Heart right ventricle (tissue), 16 donors: ENCODE data around the gene SMCHD1. TPM values are rescaled to one million over a fixed set of nuclear protein-coding genes. Genes with fewer than 3 reads are reported as not detected.

Experiments used
- ATAC-seq, 8 donors: fragments of 200-7000 bp; cut with Tn5 transposase; one replicate each; pipeline ENCODE4 v1.9.1; 2020; ENCODE audit warnings: mild to moderate bottlenecking in 8 of 8, moderate library complexity in 8 of 8, moderate number of reproducible peaks in 1 of 8
- DNase-seq, 2 donors: peaks; one replicate each; pipeline ENCODE4 v3.0.0-alpha.2; 2020
- H3K27ac ChIP-seq, 10 donors: fragments of 200-600 bp; sonication (generic) in 2 of 10; one replicate each; pipeline versions ENCODE4 v1.5.0 to v1.8.0; 2020 to 2022; ENCODE audit warnings: mild to moderate bottlenecking in 3 of 10
- H3K27me3 ChIP-seq, 7 donors: fragments of 200-600 bp; one replicate each; pipeline ENCODE4 v1.8.0; 2021 to 2022; ENCODE audit warnings: mild to moderate bottlenecking in 2 of 7
- H3K36me3 ChIP-seq, 9 donors: fragments of 200-600 bp; sonication (generic) in 1 of 9; one replicate each; pipeline versions ENCODE4 v1.5.0 to v1.8.0; 2020 to 2022; ENCODE audit warnings: mild to moderate bottlenecking in 2 of 9
- H3K4me1 ChIP-seq, 9 donors: fragments of 200-600 bp; sonication (generic) in 1 of 9; one replicate each; pipeline versions ENCODE4 v1.5.0 to v1.8.0; 2020 to 2022; ENCODE audit warnings: mild to moderate bottlenecking in 4 of 9
- H3K4me3 ChIP-seq, 10 donors: fragments of 200-600 bp; sonication (generic) in 2 of 10; one replicate each; pipeline versions ENCODE4 v1.5.0 to v1.8.0; 2020 to 2022; ENCODE audit warnings: mild to moderate bottlenecking in 7 of 10, moderate library complexity in 2 of 10
- H3K9me3 ChIP-seq, 11 donors: fragments of 200-600 bp in 10 of 11; sonication (generic) in 2 of 11; one replicate each; pipeline versions ENCODE4 v1.5.0 to v1.8.0; 2013 to 2022; ENCODE audit warnings: mild to moderate bottlenecking in 2 of 11, control low read depth in 1 of 11, moderate library complexity in 1 of 11
- CTCF ChIP-seq, 9 donors: fragments of 200-600 bp; sonication (generic) in 2 of 9; IDR thresholded peaks; one replicate each; pipeline versions ENCODE4 v1.5.0 to v1.8.0; 2021 to 2022; ENCODE audit warnings: antibody characterized with exemption in 9 of 9, mild to moderate bottlenecking in 5 of 9, moderate library complexity in 1 of 9
- WGBS, 2 donors: extraction: QIAGEN DNeasy Blood & Tissue Kit; methylation state at CpG; one replicate each; pipeline ENCODE4 v1.1.7; 2013; ENCODE audit warnings: inconsistent platforms in 1 of 2; 5-methylcytosine and 5-hydroxymethylcytosine counted together
- intact Hi-C, 10 donors: fragments of 100-400 bp; cut with DNase I; formaldehyde crosslinking; loops; one replicate each; pipeline versions ENCODE4 v1.11.1 to v1.14.2; 2022
- polyA plus RNA-seq, 2 donors: library from polyadenylated mRNA; stranded (reverse); fragments of 200-250 nt; gene quantifications; one replicate each; pipeline ENCODE4 v1.2.3, GENCODE V29; 2013
- total RNA-seq, 10 donors: library from RNA; stranded (reverse); fragmentation: NEBNext Ultra II Directional in 3 of 10; extraction: Animal tissue kit (Norgen Biotek cat#: 25700) in 3 of 10; gene quantifications; one replicate each; pipeline versions ENCODE4 v1.2.1 to v1.2.4, GENCODE V29; 2021 to 2023
- donor health status: Arrhythmogenic right ventricular cardiomyopathy.
- donor health status: ischemic (EF 13 %, LVEDD 7.1; RV severe dilation, severe dysfunction).
- donor health status: healthy with polysubstance abuse.
- donor health status: DM: no; HTN: yes; CAD: no.
- donor health status: DM: no; HTN: no; CAD: no.
- donor health status: ischemic (EF 25% LVEDD 6.9; RV normal size, moderate dysfunction).
- donor health status: ischemic (EF 25% LVEDD 5.7; RV mildly dilated, moderate dysfunction).
- donor health status: healthy.
- donor health status: DM: yes; HTN: yes; CAD: no.
- donor health status: Ischemic cardiomyopathy.
- donor health status: ischemic (EF 35%, LVEDD 5.7; RV mildly dilated, moderate dysfunction).
- donor health status: nonischemic (EF 11% LVEDD 7.7; RV severe dilation, severe dysfunction).
- donor health status: DM: yes; HTN: yes; CAD: no.
- donor health status: PGD.
- donor health status: ischemic (EF 29% LVEDD 5.4; RV normal size, mild dysfunction).
- donor health status: nonischemic (EF 23%, LVEDD 6.1; RV moderate dilation, normal function).

The SMCHD1 gene
- total and polyA plus RNA-seq, 12 donors = 6.3 to 35.3 (median 30.3) TPM

DNA sequence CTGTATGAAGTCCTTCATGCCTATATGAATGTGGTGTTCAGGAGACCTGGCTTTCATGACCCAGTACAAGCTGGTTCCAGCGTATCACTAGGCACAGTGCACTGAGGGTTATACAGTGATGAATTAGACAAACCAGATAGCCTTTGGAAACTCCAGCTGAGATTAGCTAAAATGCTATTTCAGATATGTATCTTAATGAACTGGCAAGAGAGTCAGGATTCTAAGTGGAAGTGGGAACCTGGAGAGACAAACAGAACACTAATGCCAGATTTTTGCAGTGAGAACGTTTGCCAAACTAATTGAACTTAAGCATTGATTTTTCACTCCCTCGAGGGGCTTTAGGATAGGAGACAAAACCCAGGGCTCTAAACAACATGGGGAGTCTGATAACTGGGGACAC is 125.2 kb downstream of the SMCHD1 start:
- no peak for ATAC-seq
- no peak overlapping the region for H3K27ac ChIP-seq
- H3K27me3 ChIP-seq = no peaks in the 10 kb centered on the region
- no peak overlapping the region for H3K4me3 ChIP-seq
- WGBS, 2 donors = 63 to 66% methylated on average over 3 of the region's 3 CpGs
- H3K4me1 ChIP-seq = no peaks in the 10 kb centered on the region
- intact Hi-C loops = loop anchor here in 1 of 10 donors (10.0 kb wide), 1 partner anchor 124 kb away; no protein-coding TSS in a partner anchor
- no peak for DNase-seq
- peaks cover 0 to 100% (median 43%) of the 10 kb centered on the region in 9 donors for H3K36me3 ChIP-seq
- no peak for TF ChIP-seq CTCF (IDR thresholded peaks at IDR 0.05)
- no peaks in the 10 kb centered on the region for H3K9me3 ChIP-seq

DNA sequence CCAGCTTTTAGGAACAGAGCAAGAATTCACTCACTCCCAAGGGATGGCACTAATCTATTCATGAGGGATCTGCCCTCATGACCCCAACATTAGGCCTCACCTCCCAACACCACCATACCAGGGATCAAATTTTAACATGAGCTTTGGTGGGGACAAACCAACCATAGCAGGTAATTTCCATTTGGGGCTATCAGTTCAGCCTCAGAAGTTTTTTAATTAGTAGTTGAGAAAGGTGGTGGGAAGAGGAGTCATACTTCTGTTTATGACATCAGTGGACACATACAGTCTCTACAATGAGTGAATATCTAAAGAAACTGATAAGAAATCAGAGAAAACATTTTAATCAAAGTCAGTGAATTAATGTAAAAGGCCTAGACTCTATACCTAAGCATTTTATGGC is 131.7 kb downstream of the SMCHD1 start:
- intact Hi-C loops = loop anchor here in 1 of 10 donors (10.0 kb wide), 1 partner anchor 118 kb away; no protein-coding TSS in a partner anchor
- no peak overlapping the region for H3K27ac ChIP-seq
- no peak overlapping the region for H3K4me3 ChIP-seq
- ATAC-seq (no peak), DNase-seq (no peak)
- H3K36me3 ChIP-seq = peaks cover 0 to 100% (median 43%) of the 10 kb centered on the region in 9 donors
- TF ChIP-seq CTCF (IDR thresholded peaks at IDR 0.05) = no peak
- no peaks in the 10 kb centered on the region for H3K9me3 ChIP-seq
- no peaks in the 10 kb centered on the region for H3K4me1 ChIP-seq
- no peaks in the 10 kb centered on the region for H3K27me3 ChIP-seq

- 97 to 99% methylated on average over 2 of the region's 2 CpGs for WGBS, 2 donors
- intact Hi-C loops = loop anchor here in 1 of 10 donors (10.0 kb wide), 1 partner anchor 48 kb away; no protein-coding TSS in a partner anchor
- TF ChIP-seq CTCF (IDR thresholded peaks at IDR 0.05) = no peak
Measured at GRCh38 chr18:2792395-2792794, 136.9 kb downstream of the SMCHD1 start.

GRCh38 chr18:2794159-2794558 is 138.6 kb downstream of the SMCHD1 start:
- H3K36me3 ChIP-seq = peaks cover 0 to 100% (median 18%) of the 10 kb centered on the region in 9 donors
- intact Hi-C loops = loop anchor here in 1 of 10 donors (10.0 kb wide), 1 partner anchor 49 kb away; no protein-coding TSS in a partner anchor
- H3K27ac ChIP-seq = no peak overlapping the region
- TF ChIP-seq CTCF (IDR thresholded peaks at IDR 0.05) = no peak
- no peaks in the 10 kb centered on the region for H3K27me3 ChIP-seq
- no peaks in the 10 kb centered on the region for H3K9me3 ChIP-seq
- WGBS, 2 donors = 95 to 96% methylated on average over 9 of the region's 9 CpGs
- H3K4me1 ChIP-seq = no peaks in the 10 kb centered on the region
- DNase-seq = no peak
- no peak overlapping the region for H3K4me3 ChIP-seq
- no peak for ATAC-seq

More at GRCh38 chr18:2792395-2792794, 136.9 kb downstream of the SMCHD1 start:
- Histone ChIP-seq H3K9me3 (no peaks in the 10 kb centered on the region), H3K4me1 (no peaks in the 10 kb centered on the region), H3K4me3 (no peak overlapping the region), H3K36me3 (peaks cover 0 to 100% (median 24%) of the 10 kb centered on the region in 9 donors), H3K27me3 (no peaks in the 10 kb centered on the region), H3K27ac (no peak overlapping the region)
- ATAC-seq (no peak), DNase-seq (no peak)
